HepG2 (cell line): ENCODE data around the gene MADCAM1. TPM values are rescaled to one million over a fixed set of nuclear protein-coding genes. Genes with fewer than 3 reads are reported as not detected.

Experiments used
- ATF7-NPFF ChIP-seq: sonication (generic); formaldehyde crosslinking; IDR thresholded peaks from 2 replicates; pipeline ENCODE4 v1.8.1; 2023; ENCODE audit warnings: mild to moderate bottlenecking, low read depth, missing genetic modification reagents, moderate library complexity
- BCL3 ChIP-seq: sonication (generic); formaldehyde crosslinking; IDR thresholded peaks from 2 replicates; pipeline ENCODE4 v1.5.1; 2020; ENCODE audit warnings: mild to moderate bottlenecking, missing genetic modification reagents, moderate library complexity
- FOXA1 ChIP-seq, 2 experiments: fragments of 450-650 bp in 1 of 2; sonication (generic) in 1 of 2; formaldehyde crosslinking in 1 of 2; IDR thresholded peaks; 2 replicates each; pipeline versions ENCODE4 v1.4.0 to v1.6.1; 2016 to 2020; ENCODE audit warnings: missing genetic modification reagents in 1 of 2
- PHB2 ChIP-seq: fragments of 450-650 bp; IDR thresholded peaks from 2 replicates; pipeline ENCODE4 v1.6.1; 2018; ENCODE audit not compliant: partially characterized antibody
- SIN3B ChIP-seq: fragments of 150-350 bp; IDR thresholded peaks from 2 replicates; pipeline ENCODE4 v1.6.1; 2014; ENCODE audit warnings: low read length
- SMAD3 ChIP-seq: sonication (generic); formaldehyde crosslinking; IDR thresholded peaks from 2 replicates; pipeline ENCODE4 v1.4.0; 2020; ENCODE audit warnings: missing genetic modification reagents
- ZBTB10 ChIP-seq: sonication (generic); formaldehyde crosslinking; IDR thresholded peaks from 2 replicates; pipeline ENCODE4 v1.4.0; 2020; ENCODE audit warnings: missing genetic modification reagents, borderline replicate concordance
- ZFAT ChIP-seq: sonication (generic); formaldehyde crosslinking; conservative IDR thresholded peaks from 2 replicates; pipeline ENCODE4 v1.8.1; 2023; ENCODE audit warnings: missing genetic modification reagents, inconsistent platforms
- ZFY ChIP-seq: sonication (generic); formaldehyde crosslinking; IDR thresholded peaks from 2 replicates; pipeline ENCODE4 v1.4.0; 2020; ENCODE audit warnings: missing genetic modification reagents
- ZNF180 ChIP-seq: sonication (generic); formaldehyde crosslinking; IDR thresholded peaks from 2 replicates; pipeline ENCODE4 v1.4.0; 2020; ENCODE audit warnings: low read depth, missing genetic modification reagents, borderline replicate concordance
- ZNF460 ChIP-seq: sonication (generic); formaldehyde crosslinking; IDR thresholded peaks from 2 replicates; pipeline ENCODE4 v1.5.1; 2020; ENCODE audit warnings: missing genetic modification reagents, mild to moderate bottlenecking, borderline replicate concordance
- ZSCAN31 ChIP-seq: sonication (generic); formaldehyde crosslinking; IDR thresholded peaks from 2 replicates; pipeline ENCODE4 v1.5.0; 2020; ENCODE audit warnings: low read depth, mild to moderate bottlenecking, missing genetic modification reagents
- polyA plus RNA-seq, 8 experiments: library from polyadenylated mRNA; depleted of rRNA in 3 of 8; stranded (reverse) in 7 of 8; unstranded in 1 of 8; fragments of >200 nt; fragmentation: Illumina TruSeq in 4 of 8; extraction: Trizol in 4 of 8; gene quantifications; 2 replicates each; pipeline versions ENCODE4 v1.2.1 to v1.2.3, GENCODE V29; 2011 to 2016; ENCODE audit warnings: low read depth in 4 of 8, missing spikeins in 1 of 8, mixed read lengths in 1 of 8; ENCODE audit not compliant: insufficient read depth in 1 of 8
- total RNA-seq, 5 experiments: library from RNA; depleted of rRNA; stranded (reverse); fragments of >200 nt; fragmentation: Illumina TruSeq; extraction: Trizol; gene quantifications; 2 replicates each; pipeline ENCODE4 v1.2.3, GENCODE V29; 2016; ENCODE audit warnings: low read depth in 1 of 5
- TF ChIP-seq, protein P1 (sequence below): sonication (generic); formaldehyde crosslinking; IDR thresholded peaks from one replicate; pipeline ENCODE4 v1.5.1; 2020; ENCODE audit warnings: mild to moderate bottlenecking, missing genetic modification reagents; ENCODE audit errors: not compliant biosample characterization
- TF ChIP-seq, protein P2 (sequence below): sonication (generic); formaldehyde crosslinking; IDR thresholded peaks from 2 replicates; pipeline ENCODE4 v1.8.0; 2022; ENCODE audit warnings: missing genetic modification reagents, mild to moderate bottlenecking, inconsistent platforms, borderline replicate concordance

Gene MADCAM1
- total and polyA plus RNA-seq, 2 of the 13 experiments (the other 11 are each of a cell fraction or from before 2014, with no cell fraction given) = 0.29 to 0.33 TPM

- TF ChIP-seq, protein P1, sequence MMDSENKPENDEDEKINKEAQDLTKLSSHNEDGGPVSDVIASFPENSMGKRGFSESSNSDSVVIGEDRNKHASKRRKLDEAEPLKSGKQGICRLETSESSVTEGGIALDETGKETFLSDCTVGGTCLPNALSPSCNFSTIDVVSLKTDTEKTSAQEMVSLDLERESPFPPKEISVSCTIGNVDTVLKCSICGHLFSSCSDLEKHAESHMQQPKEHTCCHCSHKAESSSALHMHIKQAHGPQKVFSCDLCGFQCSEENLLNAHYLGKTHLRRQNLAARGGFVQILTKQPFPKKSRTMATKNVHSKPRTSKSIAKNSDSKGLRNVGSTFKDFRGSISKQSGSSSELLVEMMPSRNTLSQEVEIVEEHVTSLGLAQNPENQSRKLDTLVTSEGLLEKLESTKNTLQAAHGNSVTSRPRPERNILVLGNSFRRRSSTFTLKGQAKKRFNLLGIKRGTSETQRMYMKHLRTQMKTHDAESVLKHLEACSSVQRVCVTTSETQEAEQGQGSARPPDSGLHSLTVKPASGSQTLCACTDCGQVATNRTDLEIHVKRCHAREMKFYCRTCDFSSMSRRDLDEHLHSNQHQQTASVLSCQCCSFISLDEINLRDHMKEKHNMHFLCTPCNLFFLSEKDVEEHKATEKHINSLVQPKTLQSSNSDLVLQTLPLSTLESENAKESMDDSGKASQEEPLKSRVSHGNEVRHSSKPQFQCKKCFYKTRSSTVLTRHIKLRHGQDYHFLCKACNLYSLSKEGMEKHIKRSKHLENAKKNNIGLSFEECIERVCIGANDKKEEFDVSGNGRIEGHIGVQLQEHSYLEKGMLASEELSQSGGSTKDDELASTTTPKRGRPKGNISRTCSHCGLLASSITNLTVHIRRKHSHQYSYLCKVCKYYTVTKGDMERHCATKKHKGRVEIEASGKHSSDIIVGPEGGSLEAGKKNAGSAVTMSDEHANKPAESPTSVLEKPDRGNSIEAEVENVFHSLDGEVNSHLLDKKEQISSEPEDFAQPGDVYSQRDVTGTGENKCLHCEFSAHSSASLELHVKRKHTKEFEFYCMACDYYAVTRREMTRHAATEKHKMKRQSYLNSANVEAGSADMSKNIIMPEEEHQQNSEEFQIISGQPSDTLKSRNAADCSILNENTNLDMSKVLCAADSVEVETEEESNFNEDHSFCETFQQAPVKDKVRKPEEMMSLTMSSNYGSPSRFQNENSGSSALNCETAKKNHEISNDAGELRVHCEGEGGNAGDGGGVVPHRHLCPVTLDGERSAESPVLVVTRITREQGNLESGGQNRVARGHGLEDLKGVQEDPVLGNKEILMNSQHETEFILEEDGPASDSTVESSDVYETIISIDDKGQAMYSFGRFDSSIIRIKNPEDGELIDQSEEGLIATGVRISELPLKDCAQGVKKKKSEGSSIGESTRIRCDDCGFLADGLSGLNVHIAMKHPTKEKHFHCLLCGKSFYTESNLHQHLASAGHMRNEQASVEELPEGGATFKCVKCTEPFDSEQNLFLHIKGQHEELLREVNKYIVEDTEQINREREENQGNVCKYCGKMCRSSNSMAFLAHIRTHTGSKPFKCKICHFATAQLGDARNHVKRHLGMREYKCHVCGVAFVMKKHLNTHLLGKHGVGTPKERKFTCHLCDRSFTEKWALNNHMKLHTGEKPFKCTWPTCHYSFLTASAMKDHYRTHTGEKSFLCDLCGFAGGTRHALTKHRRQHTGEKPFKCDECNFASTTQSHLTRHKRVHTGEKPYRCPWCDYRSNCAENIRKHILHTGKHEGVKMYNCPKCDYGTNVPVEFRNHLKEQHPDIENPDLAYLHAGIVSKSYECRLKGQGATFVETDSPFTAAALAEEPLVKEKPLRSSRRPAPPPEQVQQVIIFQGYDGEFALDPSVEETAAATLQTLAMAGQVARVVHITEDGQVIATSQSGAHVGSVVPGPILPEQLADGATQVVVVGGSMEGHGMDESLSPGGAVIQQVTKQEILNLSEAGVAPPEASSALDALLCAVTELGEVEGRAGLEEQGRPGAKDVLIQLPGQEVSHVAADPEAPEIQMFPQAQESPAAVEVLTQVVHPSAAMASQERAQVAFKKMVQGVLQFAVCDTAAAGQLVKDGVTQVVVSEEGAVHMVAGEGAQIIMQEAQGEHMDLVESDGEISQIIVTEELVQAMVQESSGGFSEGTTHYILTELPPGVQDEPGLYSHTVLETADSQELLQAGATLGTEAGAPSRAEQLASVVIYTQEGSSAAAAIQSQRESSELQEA (CRISPR knock-in tag) = no peak
- TF ChIP-seq SIN3B (no peak), ZFY (CRISPR knock-in tag) (peak; percentile 94), FOXA1 (IDR thresholded peaks at IDR 0.05) (no peak), FOXA1 (CRISPR knock-in tag; IDR thresholded peaks at IDR 0.05) (no peak), PHB2 (no peak), BCL3 (CRISPR knock-in tag) (peak; percentile 69; the same call in 1 of the 2 replicates), ZNF180 (CRISPR knock-in tag) (peak; percentile 87; the same call in 1 of the 2 replicates), ZSCAN31 (CRISPR knock-in tag) (peak; percentile 22), ZBTB10 (peak; percentile 20; the same call in 1 of the 2 replicates), ZFAT (CRISPR knock-in tag) (0 out of 2 replicates have a peak, but pooled peaks have one; percentile 47), SMAD3 (CRISPR knock-in tag) (no peak), ATF7-NPFF (CRISPR knock-in tag) (peak; percentile 80), ZNF460 (CRISPR knock-in tag) (peak; percentile 8; the same call in 1 of the 2 replicates)
- TF ChIP-seq, protein P2, sequence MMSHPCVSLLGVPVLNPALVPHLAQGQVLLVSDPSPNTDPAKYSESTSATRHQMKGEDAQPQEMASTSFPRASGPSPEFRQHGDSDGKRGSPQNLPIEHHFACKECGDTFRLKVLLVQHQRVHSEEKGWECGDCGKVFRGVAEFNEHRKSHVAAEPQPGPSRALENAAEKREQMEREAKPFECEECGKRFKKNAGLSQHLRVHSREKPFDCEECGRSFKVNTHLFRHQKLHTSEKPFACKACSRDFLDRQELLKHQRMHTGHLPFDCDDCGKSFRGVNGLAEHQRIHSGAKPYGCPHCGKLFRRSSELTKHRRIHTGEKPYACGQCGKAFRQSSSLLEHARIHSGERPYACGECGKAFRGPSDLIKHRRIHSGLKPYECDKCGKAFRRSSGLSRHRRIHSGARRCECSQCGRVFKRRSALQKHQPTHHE (CRISPR knock-in tag) = peak; percentile 23; the same call in 1 of the 2 replicates
These were observed 7.5 kb upstream of the MADCAM1 start (continued) for GRCh38 chr19:488505-489417.
